Midbrain (tissue), 1 donor: ENCODE results near the gene PSTK.
A peak's percentile ranks its signal among the peaks of the same experiment; 100 is the strongest.

Experiments
- DNase-seq: peaks from one replicate; lab custom pipeline; 2025; lab: John Stamatoyannopoulos, UW

Gene PSTK

GRCh38 chr10:123019941-123020703, 39.9 kb downstream of the PSTK start:
- DNase-seq = no peak

GRCh38 chr10:123021517-123021916, 41.3 kb downstream of the PSTK start:
- no peak for DNase-seq

- no peak for DNase-seq
Observed at GRCh38 chr10:123024540-123024939, 44.3 kb downstream of the PSTK start.

GRCh38 chr10:123026302-123026701, 46.1 kb downstream of the PSTK start:
- no peak for DNase-seq

GRCh38 chr10:123027861-123028260, 47.7 kb downstream of the PSTK start:
- DNase-seq = no peak

GRCh38 chr10:123031124-123031523, 50.9 kb downstream of the PSTK start:
- no peak for DNase-seq

GRCh38 chr10:123034332-123034731, 54.1 kb downstream of the PSTK start:
- DNase-seq = no peak

- DNase-seq = no peak
Observed at GRCh38 chr10:123035467-123036086, 55.4 kb downstream of the PSTK start.

- peak; percentile 11 for DNase-seq
Observed at GRCh38 chr10:123038782-123039631, 58.8 kb downstream of the PSTK start.

GRCh38 chr10:123039632-123039930, 59.4 kb downstream of the PSTK start:
- no peak for DNase-seq
